ENCODE results near the gene FERD3L. TPM values are rescaled to one million over a fixed set of nuclear protein-coding genes. Genes with fewer than 3 reads are reported as not detected.

The FERD3L gene
- polyA plus RNA-seq, 1 experiment: not detected

GRCh38 chr7:19101472-19101871, 43.7 kb downstream of the FERD3L start:
- Histone ChIP-seq H3K27me3 (ENCODE audit: control insufficient read depth, insufficient read depth, low read length) (no peaks in the 10 kb centered on the region), H3K4me3 (ENCODE audit: low read depth, low read length) (no peak overlapping the region; the same call in none of the 2 replicates), H3K36me3 (ENCODE audit: control insufficient read depth, insufficient read depth, low read length) (no peaks in the 10 kb centered on the region)
- no peak for DNase-seq (ENCODE audit: low read depth)
- ChIA-PET POLR2A (no interaction called here), CTCF (no interaction called here)
- TF ChIP-seq CTCF (IDR thresholded peaks at IDR 0.05; ENCODE audit: insufficient read depth, low read depth, low read length): no peak

GRCh38 chr7:19099924-19100323, 45.3 kb downstream of the FERD3L start:
- CTCF ChIA-PET: interaction anchor here (1.2 to 1.4 kb wide), 2 partner anchors 406 to 434 kb away, joined by 4 read pairs; no protein-coding TSS in a partner anchor
- no peak for TF ChIP-seq CTCF (IDR thresholded peaks at IDR 0.05; ENCODE audit: insufficient read depth, low read depth, low read length)
- H3K27me3 ChIP-seq (ENCODE audit: control insufficient read depth, insufficient read depth, low read length): no peaks in the 10 kb centered on the region
- POLR2A ChIA-PET: no interaction called here
- no peak for DNase-seq (ENCODE audit: low read depth)
- H3K36me3 ChIP-seq (ENCODE audit: control insufficient read depth, insufficient read depth, low read length): no peaks in the 10 kb centered on the region
- H3K4me3 ChIP-seq (ENCODE audit: low read depth, low read length): no peak overlapping the region

GRCh38 chr7:19099194-19099593, 46.0 kb downstream of the FERD3L start:
- DNase-seq (ENCODE audit: low read depth): no peak
- TF ChIP-seq CTCF (IDR thresholded peaks at IDR 0.05; ENCODE audit: insufficient read depth, low read depth, low read length): no peak
- H3K4me3 ChIP-seq (ENCODE audit: low read depth, low read length): no peak overlapping the region
- no peaks in the 10 kb centered on the region for H3K36me3 ChIP-seq (ENCODE audit: control insufficient read depth, insufficient read depth, low read length)
- CTCF ChIA-PET: interaction anchor here (1.2 kb wide), 1 partner anchor 406 kb away, joined by 4 read pairs; no protein-coding TSS in a partner anchor
- H3K27me3 ChIP-seq (ENCODE audit: control insufficient read depth, insufficient read depth, low read length): no peaks in the 10 kb centered on the region
- POLR2A ChIA-PET: interaction anchor here (0.6 to 0.7 kb wide), 2 partner anchors 12 to 267 kb away, joined by 3 to 4 read pairs; no protein-coding TSS in a partner anchor

- POLR2A ChIA-PET: interaction anchor here (0.6 kb wide), 1 partner anchor 267 kb away, joined by 3 read pairs; no protein-coding TSS in a partner anchor
- DNase-seq (ENCODE audit: low read depth): no peak
- Histone ChIP-seq H3K36me3 (ENCODE audit: control insufficient read depth, insufficient read depth, low read length) (no peaks in the 10 kb centered on the region), H3K27me3 (ENCODE audit: control insufficient read depth, insufficient read depth, low read length) (no peaks in the 10 kb centered on the region), H3K4me3 (ENCODE audit: low read depth, low read length) (no peak overlapping the region)
- no peak for TF ChIP-seq CTCF (IDR thresholded peaks at IDR 0.05; ENCODE audit: insufficient read depth, low read depth, low read length)
- CTCF ChIA-PET: no interaction called here
Observed at GRCh38 chr7:19098510-19098909, 46.7 kb downstream of the FERD3L start.

GRCh38 chr7:19097165-19098055, 47.8 kb downstream of the FERD3L start:
- DNase-seq (ENCODE audit: low read depth): no peak
- POLR2A ChIA-PET: no interaction called here
- Histone ChIP-seq H3K27me3 (ENCODE audit: control insufficient read depth, insufficient read depth, low read length) (no peaks in the 10 kb centered on the region), H3K4me3 (ENCODE audit: low read depth, low read length) (no peak overlapping the region), H3K36me3 (ENCODE audit: control insufficient read depth, insufficient read depth, low read length) (no peaks in the 10 kb centered on the region)
- CTCF ChIA-PET: interaction anchor here (1.7 kb wide), 1 partner anchor 12 kb away, joined by 6 read pairs; no protein-coding TSS in a partner anchor
- TF ChIP-seq CTCF (IDR thresholded peaks at IDR 0.05; ENCODE audit: insufficient read depth, low read depth, low read length): no peak
